ENCODE measurements around the gene SLC25A12. TPM values are rescaled to one million over a fixed set of nuclear protein-coding genes. Genes with fewer than 3 reads are reported as not detected.

The SLC25A12 gene
- total and polyA plus RNA-seq, 9 of the 15 experiments (the other 6 are each of a cell fraction or from before 2014, with no cell fraction given) = 13.5 to 36.5 (median 21.7) TPM

- TF ChIP-seq HOMEZ (CRISPR knock-in tag; IDR thresholded peaks at IDR 0.05) (no peak), RBM25 (IDR thresholded peaks at IDR 0.05; ENCODE audit: low read depth, low read length, severe bottlenecking) (peak; percentile 17), KLF6 (CRISPR knock-in tag; IDR thresholded peaks at IDR 0.05; ENCODE audit: borderline replicate concordance) (no peak), BRCA1 (IDR thresholded peaks at IDR 0.05) (no peak), BRCA1 (CRISPR knock-in tag; IDR thresholded peaks at IDR 0.05) (no peak), MTA3 (IDR thresholded peaks at IDR 0.05; ENCODE audit: borderline replicate concordance) (peak; percentile 89), RHOXF2B (CRISPR knock-in tag; conservative IDR thresholded peaks at IDR 0.05) (no peak), CTBP1 (IDR thresholded peaks at IDR 0.05; ENCODE audit: borderline replicate concordance) (peak; percentile 97), ZEB2 (IDR thresholded peaks at IDR 0.05) (peak; percentile 72), E2F5 (CRISPR knock-in tag; IDR thresholded peaks at IDR 0.05) (no peak), GTF2B (IDR thresholded peaks at IDR 0.05; ENCODE audit: extremely low read depth, insufficient read length) (peak; percentile 16), GATA2 (CRISPR knock-in tag; IDR thresholded peaks at IDR 0.05) (no peak; the same call in 1 of the 2 replicates), SIN3B (IDR thresholded peaks at IDR 0.05; ENCODE audit: low read depth) (peak; percentile 38; the same call in 1 of the 2 replicates), MTA2 (IDR thresholded peaks at IDR 0.05; ENCODE audit: low read depth) (no peak), FOXP4 (CRISPR knock-in tag; IDR thresholded peaks at IDR 0.05; ENCODE audit: borderline replicate concordance) (peak; percentile 85; the same call in 1 of the 2 replicates), PURB (CRISPR knock-in tag; IDR thresholded peaks at IDR 0.05; ENCODE audit: low read depth) (no peak), TFE3 (CRISPR knock-in tag; IDR thresholded peaks at IDR 0.05) (no peak), ZNF444 (CRISPR knock-in tag; IDR thresholded peaks at IDR 0.05) (no peak), PHF20 (IDR thresholded peaks at IDR 0.05; ENCODE audit: partially characterized antibody) (peak; percentile 84), MNT (conservative IDR thresholded peaks at IDR 0.05) (peak; percentile 74 to 92)
Observed at GRCh38 chr2:171893824-171894611, at the start of gene SLC25A12 (continued).

Measured in K562 (cell line).